ENCODE results near the gene KIR2DL1.

DNA sequence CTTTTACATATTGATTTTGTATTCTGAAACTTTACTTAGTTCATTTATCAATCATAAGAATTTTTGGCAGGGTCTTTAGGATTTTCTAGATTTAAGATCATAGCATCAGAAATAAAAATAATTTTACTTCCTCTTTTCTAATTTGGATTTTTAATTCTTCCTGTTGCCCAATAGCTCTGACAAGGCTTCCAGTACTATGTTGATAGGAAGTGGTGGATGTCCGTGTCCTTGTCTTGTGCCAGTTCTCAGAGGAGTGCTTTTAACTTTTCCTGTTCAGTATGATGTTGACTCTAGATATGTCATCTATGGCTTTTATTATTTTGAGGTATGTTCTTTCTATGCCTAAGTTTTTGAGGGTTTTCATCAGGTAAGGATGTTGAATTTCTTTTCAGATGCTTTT is 26.2 kb downstream of the KIR2DL1 start:
- TF ChIP-seq POLR2AphosphoS5 (IDR thresholded peaks at IDR 0.05; ENCODE audit: low read depth, low read length): no peak
- no peak for TF ChIP-seq TAF1 (IDR thresholded peaks at IDR 0.05; ENCODE audit: borderline replicate concordance, insufficient read depth, low read length)
- no peak for TF ChIP-seq SIN3A (IDR thresholded peaks at IDR 0.05; ENCODE audit: borderline replicate concordance, insufficient read depth, low read length)
- TF ChIP-seq, protein P1, sequence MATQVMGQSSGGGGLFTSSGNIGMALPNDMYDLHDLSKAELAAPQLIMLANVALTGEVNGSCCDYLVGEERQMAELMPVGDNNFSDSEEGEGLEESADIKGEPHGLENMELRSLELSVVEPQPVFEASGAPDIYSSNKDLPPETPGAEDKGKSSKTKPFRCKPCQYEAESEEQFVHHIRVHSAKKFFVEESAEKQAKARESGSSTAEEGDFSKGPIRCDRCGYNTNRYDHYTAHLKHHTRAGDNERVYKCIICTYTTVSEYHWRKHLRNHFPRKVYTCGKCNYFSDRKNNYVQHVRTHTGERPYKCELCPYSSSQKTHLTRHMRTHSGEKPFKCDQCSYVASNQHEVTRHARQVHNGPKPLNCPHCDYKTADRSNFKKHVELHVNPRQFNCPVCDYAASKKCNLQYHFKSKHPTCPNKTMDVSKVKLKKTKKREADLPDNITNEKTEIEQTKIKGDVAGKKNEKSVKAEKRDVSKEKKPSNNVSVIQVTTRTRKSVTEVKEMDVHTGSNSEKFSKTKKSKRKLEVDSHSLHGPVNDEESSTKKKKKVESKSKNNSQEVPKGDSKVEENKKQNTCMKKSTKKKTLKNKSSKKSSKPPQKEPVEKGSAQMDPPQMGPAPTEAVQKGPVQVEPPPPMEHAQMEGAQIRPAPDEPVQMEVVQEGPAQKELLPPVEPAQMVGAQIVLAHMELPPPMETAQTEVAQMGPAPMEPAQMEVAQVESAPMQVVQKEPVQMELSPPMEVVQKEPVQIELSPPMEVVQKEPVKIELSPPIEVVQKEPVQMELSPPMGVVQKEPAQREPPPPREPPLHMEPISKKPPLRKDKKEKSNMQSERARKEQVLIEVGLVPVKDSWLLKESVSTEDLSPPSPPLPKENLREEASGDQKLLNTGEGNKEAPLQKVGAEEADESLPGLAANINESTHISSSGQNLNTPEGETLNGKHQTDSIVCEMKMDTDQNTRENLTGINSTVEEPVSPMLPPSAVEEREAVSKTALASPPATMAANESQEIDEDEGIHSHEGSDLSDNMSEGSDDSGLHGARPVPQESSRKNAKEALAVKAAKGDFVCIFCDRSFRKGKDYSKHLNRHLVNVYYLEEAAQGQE (IDR thresholded peaks at IDR 0.05; ENCODE audit: insufficient read depth in 1 of 2, low read depth in 2 of 2, low read length in 2 of 2): no peak
- TF ChIP-seq FOXP2 (optimal IDR thresholded peaks at IDR 0.05; ENCODE audit: borderline replicate concordance, extremely low read depth, extremely low read length, insufficient read depth): no peak

Measured in PFSK-1 (cell line).